Subcutaneous abdominal adipose tissue (tissue), 5 donors: ENCODE measurements around the gene CELF5.
"Not testable (repeated sequence)": the region's sequence is repeated elsewhere in the genome, so short reads cannot be mapped to it uniquely, and the experiment has no call there.

ENCODE experiments used
- H3K27ac ChIP-seq: one replicate; pipeline ENCODE4 v1.7.0; 2013; ENCODE audit warnings: low read depth, mild to moderate bottlenecking, inconsistent platforms, low read length, moderate library complexity
- H3K27me3 ChIP-seq, 5 donors: one replicate each; pipeline ENCODE4 v1.7.0; 2013; ENCODE audit warnings: low read length in 5 of 5, inconsistent platforms in 1 of 5; ENCODE audit not compliant: control insufficient read depth in 5 of 5, insufficient read depth in 4 of 5
- H3K36me3 ChIP-seq, 5 donors: one replicate each; pipeline ENCODE4 v1.7.0; 2013; ENCODE audit warnings: low read length in 5 of 5; ENCODE audit not compliant: control insufficient read depth in 5 of 5, insufficient read depth in 5 of 5
- H3K4me1 ChIP-seq, 5 donors: one replicate each; pipeline ENCODE4 v1.7.0; 2013; ENCODE audit warnings: low read length in 5 of 5, mild to moderate bottlenecking in 3 of 5, moderate library complexity in 1 of 5; ENCODE audit not compliant: control insufficient read depth in 5 of 5, insufficient read depth in 5 of 5
- H3K4me3 ChIP-seq, 5 donors: one replicate each; pipeline ENCODE4 v1.7.0; 2013; ENCODE audit warnings: low read length in 5 of 5, low read depth in 1 of 5
- H3K9ac ChIP-seq, 5 donors: one replicate each; pipeline ENCODE4 v1.7.0; 2013; ENCODE audit warnings: low read length in 5 of 5, mild to moderate bottlenecking in 4 of 5, moderate library complexity in 3 of 5
- H3K9me3 ChIP-seq, 5 donors: one replicate each; pipeline ENCODE4 v1.7.0; 2013; ENCODE audit warnings: low read length in 5 of 5; ENCODE audit not compliant: control insufficient read depth in 5 of 5
- donor health status: healthy.
- donor health status: healthy.
- donor health status: healthy.
- donor health status: healthy.
- donor health status: healthy.

The CELF5 gene

GRCh38 chr19:3298853-3299449 lies 74.5 kb downstream of the CELF5 start:
- Histone ChIP-seq H3K4me1 (no peaks in the 10 kb centered on the region), H3K9me3 (peaks cover 0 to 14% (median 8%) of the 10 kb centered on the region in 5 donors), H3K4me3 (no peak overlapping the region), H3K36me3 (no peaks in the 10 kb centered on the region), H3K27ac (no peak overlapping the region), H3K27me3 (peaks cover 4 to 17% (median 10%) of the 10 kb centered on the region in 5 donors), H3K9ac (no peak overlapping the region)

DNA sequence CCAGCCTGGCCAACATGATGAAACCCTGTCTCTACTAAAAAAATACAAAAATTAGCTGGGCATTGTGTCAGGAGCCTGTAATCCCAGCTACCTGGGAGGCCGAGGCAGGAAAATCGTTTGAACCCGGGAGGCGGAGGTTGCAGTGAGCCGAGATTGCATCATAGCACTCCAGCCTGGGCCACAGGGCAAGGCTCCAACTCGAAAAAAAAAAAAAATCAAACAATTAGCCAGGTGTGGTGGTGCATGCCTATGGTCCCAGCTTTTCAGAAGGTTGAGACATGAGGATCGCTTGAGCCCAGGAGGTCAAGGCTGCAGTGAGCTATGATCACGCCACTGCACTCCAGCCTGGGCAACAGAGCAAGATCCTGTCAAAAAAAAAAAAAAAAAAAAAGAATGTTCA lies 76.1 kb downstream of the CELF5 start:
- peaks cover 6 to 18% (median 7%) of the 10 kb centered on the region in 5 donors for H3K27me3 ChIP-seq
- not testable (repeated sequence) for H3K4me3 ChIP-seq, H3K9ac ChIP-seq

GRCh38 chr19:3302755-3303154 lies 78.3 kb downstream of the CELF5 start:
- Histone ChIP-seq H3K9me3 (peaks cover 0 to 14% (median 8%) of the 10 kb centered on the region in 5 donors), H3K9ac (no peak overlapping the region), H3K36me3 (no peaks in the 10 kb centered on the region), H3K27me3 (peaks cover 3 to 24% (median 7%) of the 10 kb centered on the region in 5 donors), H3K27ac (no peak overlapping the region), H3K4me1 (peaks cover 0 to 5% (median 3%) of the 10 kb centered on the region in 5 donors), H3K4me3 (no peak overlapping the region)

More for the DNA sequence above, 76.1 kb downstream of the CELF5 start:
- H3K36me3 ChIP-seq, H3K4me1 ChIP-seq, H3K27ac ChIP-seq: not testable (repeated sequence)
- H3K9me3 ChIP-seq, result peaks cover 0 to 14% (median 8%) of the 10 kb centered on the region in 5 donors

DNA sequence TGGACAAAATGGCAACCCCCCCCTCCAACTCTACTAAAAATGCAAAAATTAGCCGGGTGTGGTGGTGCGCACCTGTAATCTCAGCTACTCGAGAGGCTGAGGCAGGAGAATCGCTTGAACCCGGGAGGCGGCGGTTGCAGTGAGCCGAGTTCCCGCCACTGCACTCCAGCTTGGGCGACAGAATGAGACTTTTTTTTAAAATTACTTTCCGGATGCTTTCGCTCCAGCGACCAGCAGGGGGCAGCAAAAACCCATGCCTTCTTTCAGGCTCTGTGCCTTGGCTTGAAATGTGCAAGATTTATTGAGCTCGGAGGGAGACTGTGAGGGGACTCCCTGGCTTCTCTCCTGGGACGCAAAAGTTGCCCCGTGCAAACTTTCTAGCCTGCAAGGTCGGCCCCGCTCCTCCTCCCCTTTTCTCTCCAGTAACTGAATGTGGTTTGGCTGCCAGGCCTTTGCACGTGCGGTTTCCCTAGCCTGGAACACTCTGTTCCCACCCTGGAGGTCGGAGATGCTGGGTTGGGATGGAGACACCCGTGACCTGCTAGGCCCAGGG lies 80.5 kb downstream of the CELF5 start:
- Histone ChIP-seq H3K9ac (no peak overlapping the region), H3K4me3 (no peak overlapping the region), H3K27me3 (peaks cover 4 to 34% (median 12%) of the 10 kb centered on the region in 5 donors)

DNA sequence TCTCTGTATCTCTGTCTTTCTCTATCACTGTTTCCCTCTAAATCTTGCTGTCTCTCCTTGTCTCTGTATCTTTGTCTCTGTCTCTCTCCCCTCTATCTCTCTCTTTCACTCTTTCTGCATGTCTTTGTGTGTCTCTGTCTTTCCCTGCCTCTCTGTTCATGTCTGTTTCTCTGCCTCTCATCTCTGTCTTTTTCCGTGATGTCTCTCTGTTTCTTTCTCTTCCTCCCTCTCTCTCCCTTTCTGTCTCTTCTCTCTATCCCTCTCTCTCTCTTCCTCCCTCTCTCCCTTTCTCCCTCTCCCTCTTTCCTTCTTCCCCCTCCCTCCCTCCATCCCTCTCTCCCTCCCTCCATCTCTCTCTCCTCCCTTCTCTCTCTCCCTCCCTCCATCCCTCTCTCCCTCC lies 85.3 kb downstream of the CELF5 start:
- Histone ChIP-seq H3K27me3 (peaks cover 8 to 45% (median 26%) of the 10 kb centered on the region in 5 donors), H3K4me3 (no peak overlapping the region), H3K4me1 (peaks cover 0 to 5% (median 3%) of the 10 kb centered on the region in 5 donors), H3K9me3 (peaks cover 0 to 2% (median 0%) of the 10 kb centered on the region in 5 donors), H3K27ac (no peak overlapping the region), H3K9ac (no peak overlapping the region), H3K36me3 (no peaks in the 10 kb centered on the region)

More for the DNA sequence above, 80.5 kb downstream of the CELF5 start:
- Histone ChIP-seq H3K9me3 (peaks cover 0 to 11% (median 8%) of the 10 kb centered on the region in 5 donors), H3K36me3 (no peaks in the 10 kb centered on the region), H3K4me1 (peaks cover 0 to 5% (median 3%) of the 10 kb centered on the region in 5 donors), H3K27ac (no peak overlapping the region)

- Histone ChIP-seq H3K27ac (no peak overlapping the region), H3K9me3 (peaks cover 0 to 2% (median 0%) of the 10 kb centered on the region in 5 donors), H3K4me3 (no peak overlapping the region), H3K9ac (no peak overlapping the region), H3K4me1 (no peaks in the 10 kb centered on the region), H3K27me3 (peaks cover 8 to 45% (median 29%) of the 10 kb centered on the region in 5 donors), H3K36me3 (no peaks in the 10 kb centered on the region)
These were observed 85.8 kb downstream of the CELF5 start for GRCh38 chr19:3310280-3310679.

GRCh38 chr19:3310711-3311110 lies 86.2 kb downstream of the CELF5 start:
- peaks cover 0 to 2% (median 0%) of the 10 kb centered on the region in 5 donors for H3K9me3 ChIP-seq
- no peak overlapping the region for H3K9ac ChIP-seq
- peaks cover 8 to 45% (median 29%) of the 10 kb centered on the region in 5 donors for H3K27me3 ChIP-seq
- H3K4me1 ChIP-seq, result no peaks in the 10 kb centered on the region
- no peak overlapping the region for H3K4me3 ChIP-seq
- no peaks in the 10 kb centered on the region for H3K36me3 ChIP-seq
- no peak overlapping the region for H3K27ac ChIP-seq

- Histone ChIP-seq H3K9me3 (peaks cover 0 to 2% (median 0%) of the 10 kb centered on the region in 5 donors), H3K4me1 (peaks cover 0 to 9% (median 8%) of the 10 kb centered on the region in 5 donors), H3K36me3 (no peaks in the 10 kb centered on the region), H3K27ac (no peak overlapping the region), H3K4me3 (no peak overlapping the region), H3K9ac (no peak overlapping the region), H3K27me3 (peaks cover 8 to 35% (median 26%) of the 10 kb centered on the region in 5 donors)
These were observed 88.7 kb downstream of the CELF5 start for GRCh38 chr19:3313199-3313575.

- Histone ChIP-seq H3K4me3 (no peak overlapping the region), H3K9ac (no peak overlapping the region), H3K27ac (no peak overlapping the region), H3K27me3 (peaks cover 12 to 40% (median 23%) of the 10 kb centered on the region in 5 donors), H3K36me3 (no peaks in the 10 kb centered on the region), H3K4me1 (peaks cover 0 to 9% (median 8%) of the 10 kb centered on the region in 5 donors), H3K9me3 (peaks cover 0 to 2% (median 0%) of the 10 kb centered on the region in 5 donors)
These were observed 90.7 kb downstream of the CELF5 start for GRCh38 chr19:3314962-3315675.

GRCh38 chr19:3315676-3315973 lies 91.2 kb downstream of the CELF5 start:
- Histone ChIP-seq H3K9ac (no peak overlapping the region), H3K27me3 (peaks cover 12 to 43% (median 26%) of the 10 kb centered on the region in 5 donors), H3K27ac (no peak overlapping the region), H3K4me1 (peaks cover 0 to 9% (median 8%) of the 10 kb centered on the region in 5 donors), H3K4me3 (no peak overlapping the region), H3K9me3 (peaks cover 0 to 2% (median 0%) of the 10 kb centered on the region in 5 donors), H3K36me3 (no peaks in the 10 kb centered on the region)
